ENCODE measurements around the gene KCNJ6. TPM values are rescaled to one million over a fixed set of nuclear protein-coding genes. Genes with fewer than 3 reads are reported as not detected.

The KCNJ6 gene
- total RNA-seq, 1 experiment from 2014 or later, result 1.2 TPM

DNA sequence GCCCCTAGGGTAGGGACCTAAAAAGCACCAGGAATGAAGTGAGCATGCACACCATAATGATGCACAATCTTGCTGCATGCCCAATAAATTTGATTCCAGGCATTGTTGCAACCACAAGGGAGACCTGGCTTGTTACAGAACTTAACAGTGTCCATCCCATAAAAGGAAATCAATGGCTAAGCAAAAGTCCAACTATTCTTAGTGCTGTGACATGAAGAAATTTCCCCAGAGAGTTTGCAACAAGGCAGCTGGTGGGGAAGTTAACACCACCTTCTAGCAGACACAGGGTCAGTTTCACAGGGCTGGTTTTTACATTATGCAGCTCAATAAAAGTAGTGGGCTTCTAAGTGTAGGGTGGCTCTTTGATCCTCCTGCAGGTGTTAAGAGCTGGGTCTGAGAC, 221.1 kb downstream of the KCNJ6 start:
- H3K56ac ChIP-seq (ENCODE audit: insufficient read length, low read depth, low read length), result no peak overlapping the region
- no peak overlapping the region for H3K27ac Mint-ChIP-seq
- H3K4me2 ChIP-seq (ENCODE audit: insufficient read depth, insufficient read length, low read length), result no peak overlapping the region
- TF ChIP-seq CTCF (conservative IDR thresholded peaks at IDR 0.05), result no peak
- no peak overlapping the region for H3K4ac ChIP-seq (ENCODE audit: low read depth, low read length)
- no peaks in the 10 kb centered on the region for H3K79me2 ChIP-seq (ENCODE audit: insufficient read depth, low read length)
- no peak overlapping the region for H4K8ac ChIP-seq (replicated peaks; ENCODE audit: insufficient read length, low read depth, low read length)
- no peak overlapping the region for H2AFZ ChIP-seq (ENCODE audit: low read length)
- no peaks in the 10 kb centered on the region; the same call in 1 of the 2 replicates for H3K27me3 Mint-ChIP-seq (ENCODE audit: low read depth)
- H3K4me3 Mint-ChIP-seq, result no peak overlapping the region
- H3K23ac ChIP-seq (ENCODE audit: insufficient read length, low read depth, low read length), result no peak overlapping the region
- H3K9ac ChIP-seq (ENCODE audit: extremely low read depth, insufficient read length, low read length), result no peak overlapping the region
- no peak overlapping the region for H2AK5ac ChIP-seq (ENCODE audit: insufficient read length, low read length)
- no peak for DNase-seq
- H4K91ac ChIP-seq (ENCODE audit: insufficient read length, low read depth, low read length), result no peak overlapping the region
- peaks cover 13 to 21% of the 10 kb centered on the region in 2 experiments for H3K9me3 Mint-ChIP-seq
- H2BK5ac ChIP-seq (ENCODE audit: insufficient read length, low read length), result no peak overlapping the region
- H3K27ac ChIP-seq (ENCODE audit: insufficient read length, low read depth, low read length), result no peak overlapping the region
- H3K4me1 ChIP-seq (ENCODE audit: insufficient read depth, low read length), result no peaks in the 10 kb centered on the region
- no peaks in the 10 kb centered on the region for H3K4me1 Mint-ChIP-seq
- no peak overlapping the region for H4K5ac ChIP-seq (ENCODE audit: insufficient read length, low read depth, low read length)
- no peak overlapping the region for H3K14ac ChIP-seq (ENCODE audit: insufficient read depth, low read length)
- no peak overlapping the region for H3T11ph ChIP-seq (ENCODE audit: low read length)
- H3K9me3 ChIP-seq (ENCODE audit: control insufficient read depth, low read depth, low read length), result peaks cover 12% of the 10 kb centered on the region
- peaks cover 2 to 15% (median 7%) of the 10 kb centered on the region in 3 experiments for H3K36me3 Mint-ChIP-seq (ENCODE audit: insufficient read depth in 1 of 3, low read depth in 3 of 3)
- H2BK20ac ChIP-seq (ENCODE audit: low read depth, low read length, poor library complexity, severe bottlenecking), result no peak overlapping the region
- H2BK15ac ChIP-seq (ENCODE audit: low read depth, low read length), result no peak overlapping the region
- no peaks in the 10 kb centered on the region for H3K27me3 ChIP-seq (ENCODE audit: insufficient read depth, low read length)
- no peaks in the 10 kb centered on the region for H3K79me1 ChIP-seq (ENCODE audit: insufficient read depth, low read depth, low read length, poor library complexity, severe bottlenecking)
- no peak overlapping the region for H2BK12ac ChIP-seq (ENCODE audit: insufficient read length, low read depth, low read length)
- no peak overlapping the region for H2BK120ac ChIP-seq (ENCODE audit: low read depth, low read length, poor library complexity, severe bottlenecking)
- no peaks in the 10 kb centered on the region for H3K23me2 ChIP-seq (ENCODE audit: insufficient read length, low read depth, low read length, poor library complexity, severe bottlenecking)
- no peaks in the 10 kb centered on the region for H4K20me1 ChIP-seq (ENCODE audit: control insufficient read depth, insufficient read depth, insufficient read length)
- no peak overlapping the region for H3K18ac ChIP-seq (ENCODE audit: insufficient read length, low read depth, low read length)

Data from H9 (cell line).